Mucosa of stomach (tissue), 1 donor: ENCODE results near the gene SLC8A1.

Source experiments
- H3K27me3 ChIP-seq: one replicate; pipeline ENCODE4 v1.7.0; 2013; ENCODE audit warnings: mild to moderate bottlenecking, low read length; ENCODE audit not compliant: control insufficient read depth, insufficient read depth
- H3K36me3 ChIP-seq: one replicate; pipeline ENCODE4 v1.7.0; 2013; ENCODE audit warnings: low read length; ENCODE audit not compliant: control insufficient read depth, insufficient read depth
- H3K4me1 ChIP-seq: one replicate; pipeline ENCODE4 v1.7.0; 2013; ENCODE audit warnings: mild to moderate bottlenecking, low read length; ENCODE audit not compliant: control insufficient read depth, insufficient read depth
- H3K4me3 ChIP-seq: one replicate; pipeline ENCODE4 v1.7.0; 2013; ENCODE audit warnings: low read length
- H3K9ac ChIP-seq: one replicate; pipeline ENCODE4 v1.7.0; 2013; ENCODE audit warnings: mild to moderate bottlenecking, low read length, moderate library complexity
- H3K9me3 ChIP-seq: one replicate; pipeline ENCODE4 v1.7.0; 2013; ENCODE audit warnings: mild to moderate bottlenecking, low read length, moderate library complexity; ENCODE audit not compliant: control insufficient read depth
- donor health status: Pancreatic carcinoma.

SLC8A1 gene

DNA sequence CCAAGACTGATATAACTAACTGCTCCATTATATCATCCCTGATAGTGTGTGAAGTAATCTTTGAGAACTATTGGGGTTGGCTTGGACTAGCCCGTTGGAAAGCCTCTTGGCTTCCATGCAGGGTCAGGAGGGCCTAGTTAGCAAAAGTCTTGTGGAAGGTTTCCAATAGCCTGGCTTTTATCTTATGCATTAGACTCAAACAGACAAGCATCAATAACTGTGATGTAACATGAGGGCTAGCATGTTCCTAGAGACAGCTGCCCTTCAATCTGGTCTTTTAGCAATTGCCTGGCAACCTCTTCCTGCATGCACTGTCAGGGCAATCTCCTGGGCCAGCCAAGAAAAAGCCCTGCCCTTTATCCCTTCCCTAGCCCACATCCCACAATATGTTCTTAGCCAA, 18.2 kb downstream of the SLC8A1 start:
- H3K36me3 ChIP-seq = no peaks in the 10 kb centered on the region
- H3K9ac ChIP-seq = no peak overlapping the region
- no peaks in the 10 kb centered on the region for H3K9me3 ChIP-seq
- H3K4me1 ChIP-seq = no peaks in the 10 kb centered on the region
- no peak overlapping the region for H3K4me3 ChIP-seq
- H3K27me3 ChIP-seq = no peaks in the 10 kb centered on the region

DNA sequence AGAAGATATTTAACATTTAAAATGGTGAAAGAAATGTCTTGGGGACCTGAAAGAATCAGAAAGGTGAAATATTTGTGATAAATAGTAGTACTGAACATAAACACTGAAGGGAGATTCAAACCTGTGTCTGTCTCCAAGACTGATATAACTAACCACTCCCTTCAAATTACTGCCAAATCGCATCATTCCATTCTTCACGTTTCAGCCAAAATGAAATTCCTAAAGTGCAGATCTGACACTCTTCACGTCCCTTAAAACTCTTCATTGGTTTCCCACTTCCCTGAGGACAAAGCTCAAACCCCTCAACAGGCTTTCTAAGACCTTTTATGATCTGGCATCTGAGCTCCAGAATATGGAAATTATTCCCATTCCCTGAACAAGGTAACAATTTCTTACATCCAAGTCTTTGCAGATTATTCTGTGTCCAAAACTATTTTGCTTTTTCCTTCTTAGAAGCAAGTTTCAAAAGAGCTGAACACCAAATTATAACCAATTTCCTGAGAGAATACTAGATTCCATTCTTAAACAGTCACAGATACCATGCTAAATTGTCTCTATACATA, 18.9 kb downstream of the SLC8A1 start:
- Histone ChIP-seq H3K36me3 (no peaks in the 10 kb centered on the region), H3K27me3 (no peaks in the 10 kb centered on the region), H3K9ac (no peak overlapping the region), H3K9me3 (no peaks in the 10 kb centered on the region), H3K4me1 (no peaks in the 10 kb centered on the region), H3K4me3 (no peak overlapping the region)

DNA sequence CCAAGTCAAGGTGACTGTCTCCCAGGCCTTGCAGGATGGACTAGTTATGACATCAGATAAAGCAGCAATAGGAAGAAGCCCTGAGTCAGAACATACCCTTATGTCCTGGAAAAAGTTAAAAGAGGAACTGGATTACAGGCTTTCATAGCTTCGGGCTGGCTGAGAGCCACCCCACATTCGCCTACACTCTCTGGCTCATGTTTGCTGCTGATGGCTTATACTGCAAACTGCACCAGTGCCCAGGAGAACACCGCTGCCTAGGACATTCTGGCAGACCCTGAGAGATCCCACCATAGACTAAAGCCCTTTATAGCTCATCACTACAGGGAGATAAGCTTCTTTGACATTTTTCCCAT, 20.3 kb downstream of the SLC8A1 start:
- Histone ChIP-seq H3K4me1 (no peaks in the 10 kb centered on the region), H3K9ac (no peak overlapping the region), H3K27me3 (no peaks in the 10 kb centered on the region), H3K36me3 (no peaks in the 10 kb centered on the region), H3K9me3 (no peaks in the 10 kb centered on the region), H3K4me3 (no peak overlapping the region)

DNA sequence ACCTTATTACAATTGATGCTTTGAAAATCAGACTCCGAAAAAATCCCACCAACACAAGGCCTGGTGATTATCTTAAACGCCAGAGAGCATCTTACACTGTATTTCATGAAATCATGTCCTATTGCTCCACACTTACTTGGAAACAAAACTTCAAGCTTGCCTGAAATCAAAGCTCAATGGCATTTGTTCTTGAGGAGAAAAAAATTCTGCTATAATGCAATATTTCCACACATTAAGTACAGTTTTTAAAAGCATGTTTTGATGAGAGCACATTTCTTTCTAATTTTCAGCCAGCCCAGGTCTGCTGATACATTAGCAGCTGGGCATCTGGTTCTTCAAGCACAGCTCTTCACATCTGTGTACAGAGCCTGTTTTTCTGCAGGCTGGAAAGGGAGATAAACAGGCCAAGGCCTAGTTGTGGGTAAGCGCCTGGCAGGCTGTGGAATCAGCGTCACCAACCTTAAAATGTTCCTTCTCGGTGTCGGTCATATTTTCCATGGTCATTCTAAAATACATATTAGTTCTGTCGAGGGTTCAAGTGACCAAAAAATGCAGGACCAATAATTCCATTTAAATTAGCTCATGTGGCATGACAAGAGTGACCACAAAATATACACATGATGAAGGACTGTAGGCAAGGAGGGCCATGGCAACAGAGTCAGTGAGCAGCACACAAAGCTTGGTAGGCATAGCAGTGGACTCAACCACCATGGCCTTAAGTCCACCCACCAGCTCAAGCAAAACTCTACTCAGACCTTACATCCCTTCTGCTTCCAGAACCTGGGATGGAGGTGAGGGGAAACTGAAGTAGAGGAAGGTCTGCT, 20.9 kb downstream of the SLC8A1 start:
- Histone ChIP-seq H3K4me1 (no peaks in the 10 kb centered on the region), H3K9ac (no peak overlapping the region), H3K4me3 (no peak overlapping the region), H3K36me3 (no peaks in the 10 kb centered on the region), H3K9me3 (no peaks in the 10 kb centered on the region), H3K27me3 (no peaks in the 10 kb centered on the region)

DNA sequence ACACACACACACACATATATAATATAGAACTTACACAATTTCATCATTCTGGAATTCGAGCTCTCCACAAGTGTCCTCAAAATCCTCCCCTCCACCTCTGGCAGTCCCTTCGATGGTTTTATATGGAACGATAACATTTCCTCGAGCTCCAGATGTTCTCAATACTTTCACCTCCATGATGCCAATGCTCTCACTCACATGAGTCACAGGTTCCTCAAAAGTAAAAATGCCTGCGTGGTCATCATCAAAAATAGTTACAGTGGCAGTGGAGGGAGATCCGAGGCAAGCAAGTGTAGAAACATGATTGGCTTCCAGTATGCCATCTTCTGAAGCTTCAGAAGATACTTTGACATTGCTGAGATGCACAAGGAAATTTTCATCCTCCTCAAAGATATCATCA, 23.5 kb downstream of the SLC8A1 start:
- Histone ChIP-seq H3K27me3 (no peaks in the 10 kb centered on the region), H3K36me3 (no peaks in the 10 kb centered on the region), H3K9me3 (no peaks in the 10 kb centered on the region), H3K9ac (no peak overlapping the region), H3K4me1 (no peaks in the 10 kb centered on the region), H3K4me3 (no peak overlapping the region)

DNA sequence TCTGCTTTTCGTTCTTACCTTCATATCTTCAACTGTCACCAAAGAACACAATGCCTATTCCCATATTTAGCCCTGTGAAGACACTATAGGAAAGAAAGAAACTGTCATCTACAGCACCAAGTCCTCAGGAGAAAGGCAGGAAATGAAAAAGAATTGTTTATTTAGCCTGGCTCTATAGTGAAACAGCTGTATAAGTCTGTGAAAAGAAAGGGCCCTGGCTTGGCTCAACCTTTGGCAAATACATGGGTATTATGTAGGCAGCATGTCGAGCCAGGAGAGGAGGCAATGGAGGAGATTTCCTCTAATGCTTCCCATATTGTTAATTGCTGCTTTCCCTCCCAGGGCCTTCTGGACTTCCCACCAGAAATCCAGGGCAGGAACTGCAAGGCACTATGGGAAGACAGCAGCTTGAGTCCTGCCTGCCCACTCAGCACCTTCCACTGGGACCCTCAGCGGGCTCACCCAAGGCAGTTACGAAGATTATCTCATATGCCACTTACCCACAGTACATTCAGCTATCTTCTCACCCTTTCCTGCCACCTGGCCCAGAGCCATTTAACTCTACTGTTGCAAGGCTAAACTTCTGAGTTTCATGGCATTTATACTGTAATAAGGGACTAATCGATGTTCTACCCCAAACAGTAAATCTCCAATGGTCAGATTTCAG, 30.1 kb downstream of the SLC8A1 start:
- Histone ChIP-seq H3K9ac (no peak overlapping the region), H3K9me3 (no peaks in the 10 kb centered on the region), H3K27me3 (no peaks in the 10 kb centered on the region), H3K36me3 (no peaks in the 10 kb centered on the region), H3K4me3 (no peak overlapping the region), H3K4me1 (no peaks in the 10 kb centered on the region)

DNA sequence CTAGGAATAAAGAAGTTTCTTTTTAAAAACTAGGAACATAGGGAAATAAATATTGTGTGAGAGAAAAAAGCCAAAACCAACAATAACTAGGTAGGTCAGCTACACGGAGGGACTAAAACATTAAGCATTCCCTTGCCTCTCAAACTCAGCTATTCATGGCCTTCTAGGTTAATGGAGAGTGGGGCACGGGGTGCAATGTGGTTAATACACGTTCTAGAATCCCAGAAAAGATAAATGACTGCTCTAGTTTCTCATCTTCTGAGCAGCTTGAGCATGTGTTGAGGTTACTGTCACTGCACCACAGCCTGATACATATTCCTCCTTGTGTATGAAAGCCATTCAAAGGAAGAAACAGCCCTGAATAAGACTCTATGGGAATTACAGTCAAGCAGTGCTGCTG, 31.4 kb downstream of the SLC8A1 start:
- H3K36me3 ChIP-seq = no peaks in the 10 kb centered on the region
- no peaks in the 10 kb centered on the region for H3K9me3 ChIP-seq
- H3K4me1 ChIP-seq = no peaks in the 10 kb centered on the region
- no peaks in the 10 kb centered on the region for H3K27me3 ChIP-seq
- no peak overlapping the region for H3K9ac ChIP-seq
- H3K4me3 ChIP-seq = no peak overlapping the region

DNA sequence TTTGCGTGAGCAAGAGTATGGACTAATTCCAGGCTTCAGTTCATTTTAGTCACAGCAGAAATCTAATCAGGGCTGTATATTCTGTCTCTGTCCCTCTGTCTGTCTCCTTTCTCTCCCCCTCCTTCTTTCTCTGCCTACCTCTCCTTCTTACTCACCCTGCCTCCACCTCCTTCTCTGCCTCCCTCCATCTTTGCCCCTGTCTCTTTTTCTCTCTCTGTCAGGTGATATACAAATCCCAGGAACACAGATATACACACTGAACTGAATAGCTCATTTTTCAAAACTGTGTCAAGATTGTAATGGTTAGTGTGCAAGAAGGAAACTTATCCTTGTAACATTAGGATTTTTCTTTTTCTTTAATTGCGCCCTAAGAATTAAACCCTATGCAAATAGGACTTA, 32.5 kb downstream of the SLC8A1 start:
- Histone ChIP-seq H3K4me1 (no peaks in the 10 kb centered on the region), H3K4me3 (no peak overlapping the region), H3K27me3 (no peaks in the 10 kb centered on the region), H3K9me3 (no peaks in the 10 kb centered on the region), H3K36me3 (no peaks in the 10 kb centered on the region), H3K9ac (no peak overlapping the region)

DNA sequence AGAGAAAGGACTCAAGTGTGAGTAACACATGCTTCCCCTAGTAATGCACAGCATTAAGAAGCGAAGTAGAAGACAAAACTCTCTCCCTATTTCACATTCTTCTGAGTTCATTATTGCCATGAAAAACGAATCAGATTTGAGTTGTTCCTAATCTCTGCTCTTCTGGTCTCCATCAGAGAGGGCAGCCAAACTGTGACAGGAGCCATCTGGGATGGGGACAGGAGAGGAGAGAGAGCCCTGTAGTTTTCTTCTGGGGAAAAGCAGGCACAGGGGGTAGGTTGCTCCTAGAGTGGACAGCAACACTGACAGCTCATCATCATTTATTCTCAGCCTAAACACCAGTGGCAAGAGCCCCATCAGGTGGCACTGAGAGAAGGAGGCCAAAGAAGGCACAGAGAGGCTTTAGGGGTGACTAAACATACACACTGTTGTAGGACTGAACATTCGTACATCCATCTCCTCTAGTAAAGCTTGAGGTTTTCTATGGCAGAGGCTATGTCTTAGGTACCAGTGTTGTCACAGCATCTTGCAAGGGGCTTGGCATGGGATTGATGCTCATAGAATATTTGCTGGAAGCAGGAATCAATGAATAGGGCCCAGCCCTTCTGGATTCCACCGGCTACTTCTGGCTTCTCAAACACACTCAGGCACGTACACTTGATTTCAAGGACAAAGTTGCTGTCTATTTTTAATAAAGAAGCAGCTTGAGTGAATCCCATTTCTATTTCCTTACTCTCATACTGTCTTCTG, 33.1 kb downstream of the SLC8A1 start:
- Histone ChIP-seq H3K27me3 (no peaks in the 10 kb centered on the region), H3K9me3 (no peaks in the 10 kb centered on the region), H3K36me3 (no peaks in the 10 kb centered on the region), H3K9ac (no peak overlapping the region), H3K4me1 (no peaks in the 10 kb centered on the region), H3K4me3 (no peak overlapping the region)

DNA sequence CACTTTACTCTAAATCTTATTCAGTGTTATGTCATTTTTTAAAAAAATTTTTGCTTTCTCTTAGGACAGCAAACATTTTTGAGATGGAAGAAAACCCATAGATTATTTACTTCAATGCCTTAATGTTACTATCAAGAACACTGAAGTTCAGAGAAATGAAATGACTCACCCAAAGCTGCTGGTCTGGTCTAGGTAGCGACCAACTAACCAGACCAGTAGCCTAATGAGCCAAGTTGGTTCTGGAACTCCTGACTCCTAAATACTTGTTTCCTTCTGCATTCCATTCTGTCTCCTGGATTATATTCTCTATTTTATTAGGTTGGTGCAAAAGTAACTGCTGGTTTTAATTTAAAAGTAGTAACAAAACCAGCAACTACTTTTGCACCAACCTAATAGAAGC, 35.4 kb downstream of the SLC8A1 start:
- Histone ChIP-seq H3K27me3 (no peaks in the 10 kb centered on the region), H3K4me3 (no peak overlapping the region), H3K9me3 (no peaks in the 10 kb centered on the region), H3K9ac (no peak overlapping the region), H3K4me1 (no peaks in the 10 kb centered on the region), H3K36me3 (no peaks in the 10 kb centered on the region)

DNA sequence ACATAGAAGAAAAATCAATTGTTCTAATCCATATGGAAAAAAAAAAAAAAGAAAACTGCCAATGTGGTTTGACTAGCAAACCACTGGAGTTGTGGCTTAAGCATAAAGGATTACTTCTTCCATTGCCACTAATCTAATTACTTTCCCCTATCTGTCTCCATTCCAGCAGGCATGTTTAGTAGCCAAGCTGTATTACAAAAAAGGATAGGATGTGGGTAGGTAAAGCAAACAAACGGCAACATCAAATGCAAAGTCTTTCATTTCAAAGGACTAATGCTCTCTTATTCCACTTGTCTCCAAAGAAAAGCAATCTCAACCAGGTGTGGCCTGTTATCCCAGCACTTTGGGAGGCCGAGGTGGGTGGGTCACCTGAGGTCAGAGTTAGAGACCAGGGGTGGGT, 36.5 kb downstream of the SLC8A1 start:
- Histone ChIP-seq H3K4me1 (no peaks in the 10 kb centered on the region), H3K9me3 (no peaks in the 10 kb centered on the region), H3K4me3 (no peak overlapping the region), H3K27me3 (no peaks in the 10 kb centered on the region), H3K9ac (no peak overlapping the region), H3K36me3 (no peaks in the 10 kb centered on the region)

DNA sequence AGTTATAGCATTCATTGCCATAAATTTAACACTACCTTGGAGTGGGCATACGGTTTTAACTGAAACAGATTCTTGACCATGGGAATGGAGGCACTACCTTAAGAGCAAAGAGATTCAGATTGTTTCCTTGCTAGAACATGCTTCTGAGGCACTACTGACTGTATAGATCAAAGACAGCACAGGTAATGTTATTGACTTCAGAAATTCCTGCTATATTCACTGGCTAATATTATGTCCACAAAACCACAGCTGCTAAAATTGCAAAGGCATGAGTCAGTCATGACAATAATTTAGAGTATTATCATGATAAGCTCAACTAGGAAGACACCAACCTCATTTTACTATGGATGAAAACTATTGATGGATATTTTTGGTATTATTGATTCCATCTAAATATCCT, 39.4 kb downstream of the SLC8A1 start:
- no peaks in the 10 kb centered on the region for H3K36me3 ChIP-seq
- no peak overlapping the region for H3K9ac ChIP-seq
- H3K9me3 ChIP-seq = no peaks in the 10 kb centered on the region
- H3K27me3 ChIP-seq = no peaks in the 10 kb centered on the region
- no peak overlapping the region for H3K4me3 ChIP-seq
- no peaks in the 10 kb centered on the region for H3K4me1 ChIP-seq
